GM19455 (cell line): Measurements from ENCODE around the gene LPP.

Experiments
- ATAC-seq: cut with Tn5 transposase; IDR thresholded peaks from one replicate; pipeline ENCODE4 v1.9.1; 2021; ENCODE audit not compliant: unreplicated experiment

LPP gene

DNA sequence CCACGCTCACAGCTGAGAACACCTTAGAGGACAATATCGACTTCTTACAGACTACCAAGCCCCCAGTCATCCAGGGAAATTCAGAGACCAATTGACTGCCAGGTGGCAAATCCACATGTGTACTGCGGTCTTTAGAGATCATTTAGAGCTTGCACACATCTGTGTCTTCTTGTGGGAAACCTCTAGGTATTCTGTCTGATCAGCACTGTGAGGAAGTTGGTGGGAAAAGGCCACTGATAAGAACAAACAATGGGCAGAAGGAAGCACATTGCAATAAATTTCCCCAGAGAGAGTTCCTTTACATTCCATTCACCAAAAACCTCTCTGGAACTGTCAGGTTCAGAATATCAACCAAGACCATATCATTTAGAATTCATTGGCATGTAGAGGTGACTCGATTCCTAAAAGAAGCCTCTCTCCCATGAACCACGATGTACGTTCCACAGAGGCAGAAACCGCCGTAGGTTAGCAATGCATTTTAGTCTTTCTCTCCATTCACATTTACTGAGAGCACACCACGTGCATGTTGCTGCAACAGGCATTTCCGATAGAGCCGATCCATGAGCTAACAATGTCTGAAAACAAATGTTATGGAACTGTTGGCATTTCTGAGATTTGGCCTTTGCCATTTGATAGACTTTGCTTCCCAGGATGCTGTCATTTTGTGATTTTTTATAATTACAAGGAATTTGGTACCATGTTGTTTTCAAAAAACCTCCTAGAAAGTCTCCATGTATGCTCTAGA lies 730.5 kb downstream of the LPP start:
- no peak for ATAC-seq

DNA sequence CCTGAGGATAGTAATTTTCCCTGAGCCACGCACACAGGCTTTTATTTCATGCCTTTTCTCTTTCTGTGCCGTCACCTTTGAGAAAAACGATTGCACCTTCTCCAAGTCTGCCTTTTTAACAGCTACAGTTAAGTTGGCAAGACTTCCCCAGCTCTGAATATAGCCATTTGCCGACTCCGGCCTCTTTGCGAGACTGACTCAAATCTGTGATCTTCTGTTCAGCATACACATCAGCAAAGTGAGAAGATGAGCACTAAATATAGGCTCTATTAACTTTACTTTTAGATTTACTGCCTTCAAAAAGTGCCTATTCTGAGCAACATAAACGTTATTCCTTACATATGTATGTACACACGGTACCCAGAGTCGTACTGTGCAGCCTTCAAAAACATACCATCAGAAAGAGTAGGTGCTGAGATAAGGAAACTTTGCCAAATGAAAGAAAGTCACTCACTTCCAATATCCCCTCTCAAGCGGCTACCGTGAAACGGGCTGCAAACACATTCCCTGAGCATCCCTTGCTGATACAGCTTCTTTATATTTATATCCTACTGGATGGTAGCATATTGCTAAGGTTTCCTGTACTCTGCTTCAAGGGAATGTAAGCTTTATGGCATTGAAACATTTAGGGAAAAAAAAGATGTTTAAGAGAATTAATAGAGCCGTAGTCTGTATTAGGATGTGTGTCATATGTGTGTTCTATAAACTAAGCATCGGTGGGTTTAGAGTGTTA lies 734.5 kb downstream of the LPP start:
- no peak for ATAC-seq

GRCh38 chr3:188889054-188889491 lies 735.1 kb downstream of the LPP start:
- no peak for ATAC-seq

- no peak for ATAC-seq
These were observed 736.8 kb downstream of the LPP start for GRCh38 chr3:188890572-188891270.

DNA sequence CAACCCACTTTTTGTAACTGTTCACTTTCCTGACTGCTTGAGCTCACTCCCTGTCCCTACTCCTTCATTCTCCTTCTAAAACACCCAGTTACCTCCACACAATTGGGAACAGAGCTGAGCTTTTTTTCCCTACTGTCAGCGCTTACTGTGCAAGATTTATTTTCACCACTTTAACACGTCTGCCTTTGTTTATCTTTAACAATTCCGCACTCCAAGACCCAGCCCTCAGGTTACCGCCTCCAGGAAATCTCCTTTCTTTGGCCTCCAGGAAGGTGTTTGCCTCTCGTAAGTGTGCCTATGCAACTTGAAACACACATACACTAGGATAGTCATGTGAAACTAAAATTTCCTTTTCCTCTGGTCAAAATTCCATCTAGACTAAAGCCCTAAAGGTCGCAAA lies 745.9 kb downstream of the LPP start:
- no peak for ATAC-seq

DNA sequence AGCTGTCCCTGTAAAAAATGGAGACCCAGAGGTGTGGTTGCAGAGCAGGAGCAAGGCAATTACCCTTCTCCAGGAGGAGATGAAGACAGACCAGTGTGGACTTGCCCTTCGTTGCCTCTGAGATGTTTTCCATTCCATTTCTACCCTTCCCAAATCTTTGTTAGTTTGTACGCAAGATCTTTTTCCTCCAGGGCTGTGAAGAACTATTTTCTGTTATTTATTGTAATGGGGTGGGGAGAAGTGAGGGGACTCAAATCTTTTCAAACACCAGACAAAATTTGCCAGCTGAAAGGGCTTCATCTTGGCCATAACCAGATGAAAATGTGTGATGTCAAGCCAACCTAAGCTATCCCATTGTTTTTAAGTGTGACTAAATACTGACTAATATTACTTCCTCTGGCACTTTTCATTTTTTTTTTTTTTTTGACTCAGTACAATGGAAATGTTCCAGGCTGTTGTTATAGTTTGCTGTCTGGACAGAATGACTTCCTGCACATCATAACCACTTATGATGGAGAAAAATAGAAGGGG lies 746.5 kb downstream of the LPP start:
- no peak for ATAC-seq

DNA sequence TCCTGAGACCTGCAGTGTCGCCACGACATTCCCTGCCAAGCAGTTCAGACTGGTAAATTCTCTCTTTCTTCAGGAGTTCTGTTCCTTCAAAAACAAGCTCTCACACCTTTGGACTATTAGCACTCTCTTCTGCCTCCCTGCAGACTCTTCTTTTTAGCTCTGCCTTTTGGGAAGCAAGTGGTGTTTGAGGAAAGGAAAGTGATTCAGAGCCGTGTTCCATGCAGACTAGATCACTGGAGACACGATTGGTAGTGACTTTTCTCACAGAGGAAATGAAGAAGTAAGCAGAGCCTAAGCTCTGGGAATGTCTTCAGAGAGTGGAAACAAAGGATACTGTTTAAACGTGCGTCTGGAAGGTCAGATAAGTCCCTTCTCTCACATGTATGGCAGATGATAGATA lies 747.2 kb downstream of the LPP start:
- no peak for ATAC-seq

GRCh38 chr3:188901671-188902287 lies 747.8 kb downstream of the LPP start:
- ATAC-seq, result no peak

DNA sequence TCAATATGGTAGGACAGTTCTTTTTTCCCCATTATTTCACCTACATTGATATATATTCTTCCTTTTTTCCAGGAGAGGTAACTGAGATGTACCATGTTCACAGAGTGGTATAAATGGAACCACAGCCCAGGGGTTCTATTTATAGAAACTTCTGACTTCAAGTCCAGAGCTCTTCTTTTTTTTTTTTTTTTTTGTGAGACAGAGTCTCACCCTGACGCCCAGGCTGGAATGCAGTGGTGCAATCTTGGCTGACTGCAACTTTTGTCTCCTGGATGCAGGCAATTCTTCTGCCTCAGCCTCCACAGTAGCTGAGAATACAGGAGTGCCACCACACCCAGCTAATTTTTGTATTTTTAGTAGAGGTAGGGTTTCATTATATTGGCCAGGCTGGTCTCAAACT lies 750.7 kb downstream of the LPP start:
- no peak for ATAC-seq

DNA sequence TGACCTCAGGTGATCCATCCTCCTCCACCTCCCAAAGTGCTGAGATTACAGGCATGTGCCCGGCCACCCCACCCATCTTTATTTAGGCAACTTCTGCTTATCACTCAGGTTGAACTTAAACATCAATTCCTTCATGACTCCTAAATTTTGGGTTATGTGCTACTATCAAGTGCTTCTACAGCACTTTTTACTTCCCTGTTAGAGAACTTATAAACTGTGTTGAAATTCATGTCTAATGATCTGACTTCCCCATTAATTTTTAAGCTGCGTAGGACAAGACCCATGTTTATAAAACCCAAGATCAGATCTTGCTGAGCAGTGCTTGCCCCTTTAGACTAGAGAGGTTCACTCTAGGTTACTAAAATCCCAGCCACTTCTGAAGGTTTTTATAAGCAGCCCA lies 751.6 kb downstream of the LPP start:
- ATAC-seq, result no peak

DNA sequence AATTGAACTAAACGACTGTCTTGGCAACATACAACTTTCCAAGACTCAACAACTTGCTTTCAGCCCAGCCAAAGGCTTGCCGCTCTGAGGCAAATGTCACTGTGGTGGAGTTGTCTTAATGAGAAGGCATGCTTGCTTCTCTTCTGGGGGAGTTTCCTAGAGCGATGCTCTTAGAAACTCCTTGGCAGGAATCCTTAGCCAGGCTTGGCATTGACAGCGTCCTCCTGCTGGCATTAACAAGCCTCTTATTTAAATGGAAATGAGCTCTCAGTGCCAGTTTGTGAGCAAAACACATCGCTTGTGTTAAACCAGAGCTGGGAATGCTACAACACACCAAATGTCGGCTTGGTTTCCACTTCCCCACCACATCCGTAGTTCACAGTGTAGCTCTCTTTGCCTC lies 752.3 kb downstream of the LPP start:
- no peak for ATAC-seq

DNA sequence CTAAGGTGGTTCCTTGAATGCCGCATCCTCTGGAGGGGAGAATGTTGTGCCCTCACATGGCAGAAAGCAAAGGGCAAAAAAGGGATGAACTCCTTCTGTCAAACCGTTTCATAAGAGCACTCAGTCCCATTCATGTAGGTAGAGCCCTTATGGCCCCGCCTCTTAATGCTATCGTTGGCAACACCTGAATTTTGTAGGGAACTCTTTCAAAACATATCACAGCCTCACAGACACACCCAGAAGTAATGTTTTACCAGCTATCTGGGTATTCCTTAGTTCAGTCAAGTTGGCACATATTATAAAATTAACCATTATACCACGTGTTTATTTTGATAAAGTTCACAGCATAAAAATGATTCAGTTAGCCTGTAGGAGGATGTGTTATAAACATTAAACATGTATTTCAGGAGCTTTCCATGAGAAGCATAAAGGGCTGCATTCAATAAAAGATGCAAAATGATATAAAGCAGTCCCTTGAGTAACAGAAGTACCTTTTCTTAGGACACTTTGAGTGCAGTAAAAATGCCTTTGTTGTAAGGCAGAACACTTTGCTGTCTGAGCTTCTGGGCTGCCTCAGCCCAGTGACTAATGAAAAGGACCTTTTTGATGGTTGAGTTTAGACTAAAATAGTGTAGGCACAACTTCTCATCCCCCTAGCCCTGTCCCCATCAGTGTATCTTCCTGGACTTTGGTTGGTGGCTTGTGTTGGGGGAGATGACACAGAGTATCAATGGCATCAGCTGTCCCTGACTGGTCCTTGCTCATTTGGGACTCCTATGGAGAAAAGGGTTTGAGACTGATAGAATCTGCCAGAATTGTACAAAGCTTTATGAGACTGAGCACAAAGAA lies 754.3 kb downstream of the LPP start:
- ATAC-seq, result no peak

DNA sequence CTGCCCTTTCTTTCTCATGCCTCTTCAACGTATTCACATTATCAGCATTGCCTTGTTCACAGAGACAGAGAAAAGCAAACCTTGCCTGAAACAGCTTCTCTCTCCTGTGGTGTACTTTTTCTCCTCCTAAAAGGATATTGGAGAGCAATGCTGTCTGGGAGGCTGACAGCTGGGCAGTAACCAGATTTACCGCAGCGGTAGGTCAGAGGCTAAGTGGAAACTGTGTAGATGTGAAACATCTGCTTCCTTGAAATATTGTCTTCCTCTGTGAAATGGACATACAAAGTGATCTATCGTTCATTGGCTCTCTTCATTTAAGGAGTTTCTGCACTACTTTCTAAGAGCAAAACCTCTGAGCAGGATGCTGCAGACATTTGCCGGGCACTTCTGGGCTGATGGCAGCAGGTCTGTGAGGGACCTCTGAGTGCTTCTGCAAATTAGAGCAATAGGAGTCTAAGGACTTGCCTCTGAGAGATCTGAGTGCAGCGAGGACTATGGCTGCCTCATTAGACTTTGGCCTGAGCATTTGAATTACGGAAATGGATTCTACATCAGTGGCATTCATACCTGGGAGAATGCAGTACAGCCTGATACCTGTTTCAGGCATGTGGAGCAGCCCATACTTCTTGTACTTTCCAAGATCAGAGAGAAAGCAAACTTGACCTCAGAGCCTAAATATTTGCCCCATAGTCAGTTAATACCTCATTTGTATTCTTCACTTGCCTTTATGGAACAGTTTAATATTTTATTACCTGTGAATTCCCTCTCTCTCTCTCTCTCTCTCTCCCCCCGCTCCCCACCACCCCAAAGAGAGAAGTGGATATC lies 757.3 kb downstream of the LPP start:
- no peak for ATAC-seq

GRCh38 chr3:188913084-188913483 lies 759.1 kb downstream of the LPP start:
- no peak for ATAC-seq

DNA sequence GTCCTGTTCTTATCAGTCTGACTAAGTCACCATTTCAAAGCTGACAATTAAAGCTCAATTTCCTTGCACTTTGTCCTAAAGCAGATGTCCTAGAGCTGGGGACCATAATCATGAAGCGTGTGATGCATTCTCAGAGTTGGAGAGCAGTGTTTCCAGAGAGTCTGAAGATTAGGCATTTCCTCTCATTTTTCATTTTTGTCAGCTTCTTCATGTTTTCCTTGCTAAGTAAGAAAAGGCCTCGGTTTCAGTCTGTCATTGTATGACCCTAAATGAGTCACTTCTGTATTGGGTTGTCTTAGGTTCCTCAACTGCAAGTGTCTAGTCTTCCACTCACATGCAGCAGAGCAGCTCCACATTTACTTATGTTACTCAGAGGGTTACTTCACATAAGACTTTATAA lies 760.6 kb downstream of the LPP start:
- no peak for ATAC-seq

GRCh38 chr3:188915127-188915526 lies 761.2 kb downstream of the LPP start:
- no peak for ATAC-seq

DNA sequence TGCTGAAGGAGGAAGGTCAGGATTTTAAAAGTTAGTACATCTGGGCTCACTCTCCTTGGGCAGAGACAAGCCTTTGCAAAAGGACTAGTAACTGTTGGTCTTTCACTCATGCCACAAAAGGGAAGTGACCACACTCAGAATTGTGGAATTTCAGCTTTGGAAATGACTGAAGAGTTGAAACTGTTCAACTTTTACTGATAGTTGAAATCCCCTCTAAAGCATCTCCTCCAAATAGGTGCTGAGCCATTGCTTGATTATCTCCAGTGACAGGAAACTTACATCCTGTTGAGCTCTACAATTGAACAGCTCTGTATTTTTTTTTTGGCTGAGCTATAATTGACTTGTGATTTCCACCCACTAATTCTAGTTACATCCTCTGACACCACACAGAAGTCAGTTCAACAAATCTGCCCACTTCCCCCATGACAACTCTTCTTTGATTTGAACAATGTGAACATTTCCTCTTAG lies 763.0 kb downstream of the LPP start:
- ATAC-seq, result no peak

DNA sequence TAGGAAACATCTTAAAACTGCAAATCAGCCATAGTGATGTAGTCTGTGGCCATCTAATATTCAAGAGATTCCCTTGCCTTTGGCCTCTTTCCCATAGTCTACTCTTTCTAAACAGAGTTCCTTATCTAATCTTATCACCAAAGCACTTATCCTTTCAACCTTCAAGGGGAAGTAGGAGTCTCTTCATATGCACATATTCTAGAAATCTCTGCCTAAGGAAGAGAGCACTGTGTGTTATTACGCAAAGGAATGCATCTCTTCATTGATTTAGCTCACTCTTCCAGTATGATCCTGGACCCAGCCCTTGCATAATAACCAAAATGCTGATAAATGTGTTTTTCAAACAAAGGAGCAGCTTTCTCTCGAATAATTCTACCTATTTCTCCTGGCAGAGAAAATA lies 764.1 kb downstream of the LPP start:
- no peak for ATAC-seq

- no peak for ATAC-seq
These were observed 769.7 kb downstream of the LPP start for GRCh38 chr3:188923671-188924070.
